ENCODE results near the gene GNG12. TPM values are rescaled to one million over a fixed set of nuclear protein-coding genes. Genes with fewer than 3 reads are reported as not detected.

Gene GNG12
- total RNA-seq, 2 experiments from 2014 or later = not detected

- Mint-ChIP-seq H3K4me3 (no peak overlapping the region), H3K4me1 (ENCODE audit: low read depth) (no peaks in the 10 kb centered on the region), H3K27me3 (no peaks in the 10 kb centered on the region), H3K36me3 (ENCODE audit: low read depth) (no peaks in the 10 kb centered on the region), H3K9me3 (no peaks in the 10 kb centered on the region), H3K27ac (no peak overlapping the region)
- ATAC-seq (ENCODE audit: poor library complexity) (no peak), DNase-seq (no peak)
- H3K27me3 ChIP-seq (ENCODE audit: control insufficient read depth in 1 of 2, insufficient read depth in 2 of 2, low read length in 2 of 2) = no peaks in the 10 kb centered on the region
- ChIA-PET POLR2A (no interaction called here), CTCF (interaction anchor here (1.0 kb wide), 1 partner anchor 13 kb away, joined by 3 read pairs; no protein-coding TSS in a partner anchor)
- intact Hi-C loops (cut with DNase I, micrococcal nuclease) = no loop called here
- no peak for TF ChIP-seq CTCF (IDR thresholded peaks at IDR 0.05)
- no peaks in the 10 kb centered on the region for H3K9me3 ChIP-seq (ENCODE audit: control insufficient read depth in 1 of 2, insufficient read depth in 1 of 2, low read length in 2 of 2)
- H3K4me1 ChIP-seq (ENCODE audit: insufficient read depth, low read length) = no peaks in the 10 kb centered on the region
- no peak overlapping the region for H3K4me3 ChIP-seq (ENCODE audit: low read length)
- no peaks in the 10 kb centered on the region for H3K36me3 ChIP-seq (ENCODE audit: insufficient read depth, low read length)
- no peak overlapping the region for H3K27ac ChIP-seq (ENCODE audit: low read depth in 1 of 2, low read length in 2 of 2)
Measured at GRCh38 chr1:67788904-67789303, 44.4 kb downstream of the GNG12 start.

GRCh38 chr1:67788238-67788790, 45.0 kb downstream of the GNG12 start:
- Mint-ChIP-seq H3K4me1 (ENCODE audit: low read depth) (no peaks in the 10 kb centered on the region), H3K27ac (no peak overlapping the region), H3K9me3 (no peaks in the 10 kb centered on the region), H3K4me3 (no peak overlapping the region), H3K36me3 (ENCODE audit: low read depth) (no peaks in the 10 kb centered on the region), H3K27me3 (no peaks in the 10 kb centered on the region)
- H3K27ac ChIP-seq (ENCODE audit: low read depth in 1 of 2, low read length in 2 of 2) = no peak overlapping the region
- H3K36me3 ChIP-seq (ENCODE audit: insufficient read depth, low read length) = no peaks in the 10 kb centered on the region
- H3K4me3 ChIP-seq (ENCODE audit: low read length) = no peak overlapping the region
- ChIA-PET CTCF (interaction anchor here (1.0 kb wide), 1 partner anchor 12 kb away, joined by 3 read pairs; no protein-coding TSS in a partner anchor), POLR2A (no interaction called here)
- H3K4me1 ChIP-seq (ENCODE audit: insufficient read depth, low read length) = no peaks in the 10 kb centered on the region
- intact Hi-C loops (cut with DNase I, micrococcal nuclease) = no loop called here
- no peak for DNase-seq
- H3K9me3 ChIP-seq (ENCODE audit: control insufficient read depth in 1 of 2, insufficient read depth in 1 of 2, low read length in 2 of 2) = no peaks in the 10 kb centered on the region
- H3K27me3 ChIP-seq (ENCODE audit: control insufficient read depth in 1 of 2, insufficient read depth in 2 of 2, low read length in 2 of 2) = no peaks in the 10 kb centered on the region
- no peak for ATAC-seq (ENCODE audit: poor library complexity)
- TF ChIP-seq CTCF (IDR thresholded peaks at IDR 0.05) = no peak

GRCh38 chr1:67787746-67788145, 45.5 kb downstream of the GNG12 start:
- Histone ChIP-seq H3K27me3 (ENCODE audit: control insufficient read depth in 1 of 2, insufficient read depth in 2 of 2, low read length in 2 of 2) (no peaks in the 10 kb centered on the region), H3K36me3 (ENCODE audit: insufficient read depth, low read length) (no peaks in the 10 kb centered on the region), H3K4me3 (ENCODE audit: low read length) (no peak overlapping the region), H3K4me1 (ENCODE audit: insufficient read depth, low read length) (no peaks in the 10 kb centered on the region), H3K9me3 (ENCODE audit: control insufficient read depth in 1 of 2, insufficient read depth in 1 of 2, low read length in 2 of 2) (no peaks in the 10 kb centered on the region), H3K27ac (ENCODE audit: low read depth in 1 of 2, low read length in 2 of 2) (no peak overlapping the region)
- no peak overlapping the region for H3K4me3 Mint-ChIP-seq
- ChIA-PET CTCF (no interaction called here), POLR2A (no interaction called here)
- ATAC-seq (ENCODE audit: poor library complexity) (no peak), DNase-seq (no peak)
- H3K4me1 Mint-ChIP-seq (ENCODE audit: low read depth) = no peaks in the 10 kb centered on the region
- no peaks in the 10 kb centered on the region for H3K9me3 Mint-ChIP-seq
- TF ChIP-seq CTCF (IDR thresholded peaks at IDR 0.05) = no peak
- intact Hi-C loops (cut with DNase I, micrococcal nuclease) = no loop called here
- H3K27ac Mint-ChIP-seq = no peak overlapping the region
- H3K36me3 Mint-ChIP-seq (ENCODE audit: low read depth) = no peaks in the 10 kb centered on the region
- H3K27me3 Mint-ChIP-seq = no peaks in the 10 kb centered on the region

Measured in CD4-positive, alpha-beta T cell (primary cell).